ENCODE measurements around the gene BAIAP2L2.
"Not testable (repeated sequence)": the region's sequence is repeated elsewhere in the genome, so short reads cannot be mapped to it uniquely, and the experiment has no call there.

The BAIAP2L2 gene

DNA sequence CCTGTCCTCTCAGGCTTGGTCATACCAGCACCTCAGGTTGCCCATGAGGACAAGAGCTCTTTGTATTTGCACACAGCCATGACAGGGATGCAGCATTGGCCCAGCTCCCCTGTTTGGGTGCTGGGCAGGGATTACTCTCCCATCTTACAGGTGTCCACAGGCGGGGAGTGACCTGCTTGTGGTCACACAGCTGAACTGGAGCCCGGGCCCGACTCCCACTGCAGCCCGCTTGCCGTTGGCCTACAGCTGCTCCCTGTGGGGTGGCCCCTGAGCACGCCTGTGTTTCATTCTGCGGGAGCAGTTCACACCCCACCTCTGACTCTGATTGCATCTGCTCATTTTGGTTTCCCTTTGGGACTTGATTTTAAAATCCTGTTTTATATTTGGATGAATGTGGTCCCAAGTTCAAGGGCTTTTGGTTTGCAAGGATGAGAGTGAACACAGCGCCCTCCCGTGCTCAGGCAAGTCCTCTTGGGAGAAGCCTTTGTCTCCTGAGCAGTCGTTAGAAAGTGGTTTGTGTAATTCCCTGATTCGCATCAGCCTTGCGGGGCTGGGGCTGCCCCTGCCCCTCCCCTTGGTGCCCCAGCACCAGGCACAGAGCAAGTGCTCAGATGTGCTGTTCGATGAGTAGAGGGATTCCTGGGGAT is 44.0 kb downstream of the BAIAP2L2 start:
- no peak for DNase-seq

DNA sequence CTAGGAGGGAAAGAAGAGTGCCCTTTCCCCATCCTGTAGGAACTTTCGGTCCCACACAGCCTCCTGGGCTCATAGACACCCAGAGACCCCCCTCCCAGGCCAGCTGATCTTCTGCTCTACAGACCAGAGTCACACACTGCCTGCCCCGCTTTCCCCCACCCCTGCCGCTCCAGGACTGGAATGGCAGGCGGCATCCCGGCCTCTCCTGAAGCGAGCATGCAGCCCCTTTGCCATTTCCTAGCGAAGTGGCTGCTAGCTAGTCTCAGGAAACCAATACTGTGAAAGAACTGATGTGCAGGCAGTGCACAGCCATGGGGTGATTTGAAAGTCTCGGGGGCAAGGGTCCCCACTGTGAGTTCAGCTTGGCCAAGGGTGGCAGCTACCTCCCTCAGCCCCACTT is 44.9 kb downstream of the BAIAP2L2 start:
- DNase-seq = no peak

DNA sequence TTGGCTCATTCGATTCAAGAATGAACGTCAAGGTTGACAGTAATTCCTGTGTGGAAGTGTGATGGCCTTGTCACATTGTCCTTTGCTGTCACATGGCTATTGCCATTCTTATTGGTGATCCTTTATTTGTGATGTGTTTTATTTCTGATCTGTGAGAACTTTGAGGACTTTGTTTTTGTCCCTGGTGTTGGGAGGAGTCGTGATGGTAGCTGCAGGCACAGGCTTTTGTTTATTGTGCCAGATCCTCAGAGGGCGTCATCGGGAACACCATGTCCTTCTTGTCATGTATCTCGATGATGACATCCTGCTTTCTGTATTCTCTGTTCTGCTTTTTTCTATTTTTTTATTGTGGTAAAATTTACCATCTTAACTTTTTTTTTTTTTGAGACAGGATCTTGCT is 47.7 kb downstream of the BAIAP2L2 start:
- no peak for DNase-seq

DNA sequence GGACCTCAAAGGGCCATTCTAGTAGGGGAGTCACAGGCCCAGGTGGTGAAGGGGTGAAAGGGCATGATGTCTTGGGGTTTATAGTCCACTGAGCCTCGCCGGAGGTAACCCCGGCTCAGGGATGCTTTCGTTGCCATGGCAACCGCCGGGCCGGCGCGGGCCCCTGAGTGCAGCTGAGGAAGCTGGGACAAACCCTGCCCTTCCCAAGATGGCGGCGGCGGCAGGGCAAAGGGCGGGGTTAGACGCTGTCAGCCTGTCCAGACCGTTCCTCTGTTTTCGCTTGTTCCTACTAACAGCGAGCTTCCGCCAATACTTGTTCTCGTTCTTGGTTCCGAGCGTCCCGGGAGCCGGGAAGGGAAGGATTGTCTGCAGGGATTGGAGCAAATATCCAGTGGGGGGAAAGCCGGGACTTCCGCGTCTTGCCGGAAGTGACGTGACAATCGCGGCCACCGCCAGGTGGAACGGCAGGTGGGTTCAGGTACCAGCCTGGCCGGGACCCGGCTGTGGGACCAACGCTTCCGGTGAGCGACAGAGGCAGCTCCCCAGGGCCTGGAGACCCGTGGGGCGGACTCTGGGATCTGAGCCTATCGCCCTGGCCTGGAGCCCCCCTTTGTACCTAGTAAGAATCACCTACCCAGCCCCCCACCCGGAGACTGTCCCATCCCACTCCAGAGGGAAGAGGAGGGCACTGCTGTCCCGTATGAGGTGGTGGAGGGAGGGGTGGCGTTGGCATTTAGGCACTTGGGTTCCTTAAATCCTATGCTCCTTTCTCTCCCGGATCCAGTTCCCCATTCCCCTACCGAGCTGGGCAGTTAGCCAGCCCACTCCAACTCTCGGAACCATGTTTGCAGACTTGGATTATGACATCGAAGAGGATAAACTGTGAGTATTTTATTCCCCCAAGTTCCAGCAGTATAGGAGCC is 53.3 kb downstream of the BAIAP2L2 start, which contains the start of gene PICK1:
Gene PICK1, plus strand, starts transcription at position 436 of the 923 bp plus-strand sequence. Its CDS starts 406 bp downstream, at position 842.
- peak; percentile 66 for DNase-seq

DNA sequence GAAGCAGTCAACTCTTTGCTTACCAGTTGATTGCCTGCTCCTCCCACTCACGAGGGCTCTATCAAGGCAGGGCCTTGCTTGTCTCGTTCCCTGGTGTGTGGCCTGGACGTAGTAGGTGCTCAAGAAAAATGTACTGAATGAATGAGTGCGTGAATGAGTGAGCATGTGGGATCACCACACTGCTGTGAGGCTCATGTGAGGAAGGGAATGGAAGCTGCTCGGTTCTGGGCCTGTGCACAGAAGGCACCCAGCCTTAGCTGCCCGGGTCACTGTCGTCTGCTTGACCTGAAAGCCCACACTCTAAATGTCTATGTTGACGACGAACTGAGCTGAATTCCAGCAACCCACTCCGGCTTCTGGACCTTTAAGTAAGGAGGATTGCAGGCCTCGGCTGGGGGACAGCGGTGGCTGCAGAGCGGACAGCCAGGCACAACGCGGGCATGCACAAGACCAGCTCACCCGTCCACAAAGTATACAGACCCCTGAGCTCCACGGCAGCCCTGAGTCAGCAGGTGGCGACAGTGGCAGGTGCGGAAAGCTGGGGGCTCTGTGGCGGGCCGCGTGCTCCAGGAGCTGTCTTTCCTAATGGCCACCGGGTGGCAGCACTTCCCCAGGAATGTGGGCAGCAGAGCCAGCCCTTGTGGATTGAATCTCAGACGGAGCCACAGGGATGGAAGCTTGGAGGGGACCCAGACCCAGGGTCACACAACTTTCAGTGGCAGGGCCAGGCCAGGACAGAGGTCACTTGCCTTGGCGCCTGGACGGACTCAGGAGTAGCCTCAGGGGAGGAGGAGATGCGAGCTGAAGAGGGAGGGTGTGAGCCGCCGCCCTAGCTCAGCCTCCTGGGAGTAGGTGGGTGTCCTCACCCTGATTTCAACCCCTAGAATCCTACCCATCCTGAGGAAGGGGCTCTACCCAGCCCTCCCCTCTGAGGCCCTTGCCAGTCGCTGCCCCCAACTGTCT is 58.3 kb downstream of the BAIAP2L2 start:
- DNase-seq = peak; percentile 69

DNA sequence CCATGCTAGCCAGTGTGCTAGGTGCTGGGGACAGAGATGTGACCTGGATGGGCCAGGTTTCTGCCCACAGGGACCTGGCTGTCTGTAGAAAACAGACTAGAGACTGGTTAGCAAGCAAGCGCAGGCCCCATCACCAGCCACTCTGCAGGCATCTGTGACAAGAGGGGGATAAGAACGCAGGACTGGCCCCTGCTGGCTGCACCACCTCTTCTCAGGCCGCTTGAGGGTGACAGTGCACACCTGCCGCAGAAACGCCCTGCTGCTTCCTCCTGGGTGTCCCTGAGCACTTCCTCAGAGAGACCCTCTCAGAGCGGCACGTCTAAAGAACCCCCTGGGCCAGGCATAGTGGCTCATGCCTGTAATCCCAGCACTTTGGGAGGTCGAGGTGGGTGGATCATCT is 59.2 kb downstream of the BAIAP2L2 start:
- DNase-seq = no peak

DNA sequence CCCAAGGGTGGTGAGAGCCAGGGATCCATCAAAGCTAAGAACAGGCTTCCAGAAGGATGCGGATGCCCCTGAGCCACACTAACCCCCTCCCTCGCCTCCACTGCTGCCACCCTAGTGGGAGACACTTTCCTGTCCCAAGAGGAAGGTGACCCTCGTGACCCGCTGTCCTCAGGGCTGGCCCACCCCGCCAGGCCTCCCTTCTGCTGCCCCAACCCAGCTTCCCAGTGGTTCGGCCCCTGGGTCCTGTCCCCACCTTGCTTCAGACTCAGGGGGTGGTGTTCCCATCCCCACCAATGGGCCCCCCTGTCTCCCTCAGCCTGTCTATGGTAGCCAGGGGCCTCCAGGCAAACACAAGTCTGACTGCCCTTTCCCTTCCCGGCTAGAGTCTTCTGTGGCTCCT is 59.8 kb downstream of the BAIAP2L2 start:
- DNase-seq = no peak

DNA sequence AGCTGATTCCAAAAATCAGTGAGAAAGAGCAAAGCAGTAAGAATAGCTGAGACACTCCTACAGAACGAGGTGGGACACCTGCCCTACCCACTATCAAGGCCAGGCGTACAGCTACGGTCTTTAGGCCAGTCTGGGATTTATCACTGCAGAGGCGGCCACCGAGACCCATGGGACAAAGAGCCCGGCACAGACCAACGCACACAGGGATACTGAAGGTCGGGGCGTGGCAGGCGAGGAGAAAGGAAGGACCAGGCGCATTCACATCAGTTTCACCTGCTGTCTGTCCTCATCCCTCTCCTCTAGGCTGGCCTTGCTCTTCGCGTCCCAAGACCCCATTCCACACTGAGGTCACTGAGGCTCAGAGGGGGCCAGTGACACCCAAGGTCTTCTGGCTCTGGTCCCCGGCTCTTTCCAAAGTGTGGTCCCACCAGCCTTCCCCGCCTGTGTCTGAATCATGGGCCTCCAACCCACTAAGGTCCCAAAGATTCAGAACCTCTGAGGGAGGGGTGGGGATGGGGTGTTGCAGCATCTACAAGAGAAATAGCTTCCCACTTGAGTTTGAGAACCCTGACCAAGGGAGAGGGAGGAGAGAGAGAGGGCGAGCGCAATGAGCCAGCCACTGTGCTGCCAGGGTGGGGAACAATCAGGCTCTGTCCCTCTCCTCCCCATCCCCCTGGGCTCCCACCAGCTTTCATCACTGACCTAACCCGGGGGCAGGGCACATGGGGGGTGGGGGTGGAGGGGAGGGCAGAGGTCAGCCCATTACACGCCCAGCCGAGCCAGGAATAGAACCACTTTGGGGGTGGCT is 60.5 kb downstream of the BAIAP2L2 start:
- DNase-seq = no peak

DNA sequence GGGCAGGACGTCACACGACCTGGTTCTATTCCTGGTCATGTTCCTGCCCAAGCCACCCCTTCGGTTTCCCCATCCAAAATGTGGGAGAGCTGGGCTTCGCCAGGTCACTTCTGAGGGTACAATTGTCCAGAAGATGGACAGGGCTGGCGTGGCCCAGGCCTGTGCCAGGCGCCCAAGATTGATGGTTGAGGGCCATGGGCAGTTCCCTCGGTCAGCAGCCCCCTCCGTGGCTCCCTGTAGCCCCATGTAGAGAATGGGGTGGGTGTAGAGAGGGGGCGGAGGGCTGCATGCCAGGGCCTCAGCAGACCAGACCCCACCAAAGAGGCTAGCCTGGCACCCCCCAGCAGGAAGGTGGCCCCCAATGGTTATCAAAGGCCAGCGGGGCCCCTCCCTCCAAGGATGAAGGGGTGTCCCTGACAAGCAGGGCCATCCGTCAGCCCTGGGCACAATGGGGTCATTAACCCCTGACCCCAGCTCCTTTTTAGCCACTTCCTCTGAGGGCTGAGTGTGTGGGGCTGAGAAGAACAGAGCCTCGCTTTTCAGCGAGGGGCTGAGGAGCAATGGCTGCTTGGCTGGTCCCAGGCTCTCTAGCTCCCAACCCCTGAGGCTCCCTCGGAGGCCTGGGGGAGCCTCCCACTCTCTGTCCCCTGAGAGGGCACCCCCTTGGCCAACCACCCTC is 64.3 kb downstream of the BAIAP2L2 start:
- no peak for DNase-seq

DNA sequence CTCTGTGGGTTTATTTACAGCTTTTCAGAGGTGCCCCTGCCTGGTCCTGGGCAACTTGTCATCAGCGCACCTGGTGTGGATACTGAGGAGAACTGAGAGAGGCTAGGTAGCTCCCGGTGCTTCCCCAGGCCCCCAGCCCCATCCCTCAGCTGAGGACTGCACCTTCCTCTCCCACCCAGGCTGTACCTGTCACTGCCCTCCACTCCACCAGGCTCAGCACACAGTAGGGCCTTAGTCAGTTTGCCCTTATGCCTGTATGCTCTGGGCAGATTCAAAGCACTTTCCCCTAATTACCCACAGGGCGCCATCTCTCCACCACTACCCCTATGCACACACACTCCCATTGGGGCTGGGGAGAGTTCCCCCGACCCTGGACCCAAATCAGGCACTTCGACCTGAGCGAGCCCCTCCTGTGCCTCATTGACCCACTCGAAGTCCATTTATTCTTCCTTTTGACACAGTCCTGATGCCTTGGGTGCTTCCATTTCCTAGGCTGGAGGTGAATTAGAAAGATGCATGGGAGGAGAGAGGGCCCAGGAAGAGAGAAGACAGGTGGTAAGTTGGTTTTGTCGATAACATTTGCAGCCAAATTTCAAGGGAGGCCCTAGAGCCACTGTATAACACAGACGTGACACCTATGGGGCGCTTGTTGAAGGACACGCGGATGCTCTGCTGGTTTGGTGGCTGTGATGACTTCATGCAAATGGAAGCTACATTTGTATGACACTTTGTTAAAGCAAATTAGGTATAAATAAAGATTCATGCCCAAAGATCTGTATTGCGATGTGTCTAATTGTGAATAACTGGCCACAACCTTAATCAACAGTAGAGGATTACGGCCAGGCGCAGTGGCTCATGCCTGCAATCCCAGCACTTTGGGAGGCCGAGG is 67.1 kb downstream of the BAIAP2L2 start:
- DNase-seq = no peak

DNA sequence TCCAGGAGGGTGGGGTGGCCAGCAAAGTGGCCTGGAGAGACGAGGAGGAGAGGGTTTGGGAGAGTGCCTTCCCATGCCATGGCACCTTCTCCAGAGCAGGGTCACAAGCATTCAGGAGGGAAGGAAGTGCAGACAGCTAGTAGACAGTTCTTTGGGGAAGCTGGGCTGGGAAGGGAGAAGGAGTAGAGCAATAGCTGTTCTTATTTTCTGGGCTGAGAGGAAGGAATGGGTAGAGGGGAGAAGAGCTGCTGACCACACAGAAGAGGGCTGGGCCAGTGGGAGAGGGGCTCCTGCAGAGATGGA is 68.0 kb downstream of the BAIAP2L2 start:
- no peak for DNase-seq

DNA sequence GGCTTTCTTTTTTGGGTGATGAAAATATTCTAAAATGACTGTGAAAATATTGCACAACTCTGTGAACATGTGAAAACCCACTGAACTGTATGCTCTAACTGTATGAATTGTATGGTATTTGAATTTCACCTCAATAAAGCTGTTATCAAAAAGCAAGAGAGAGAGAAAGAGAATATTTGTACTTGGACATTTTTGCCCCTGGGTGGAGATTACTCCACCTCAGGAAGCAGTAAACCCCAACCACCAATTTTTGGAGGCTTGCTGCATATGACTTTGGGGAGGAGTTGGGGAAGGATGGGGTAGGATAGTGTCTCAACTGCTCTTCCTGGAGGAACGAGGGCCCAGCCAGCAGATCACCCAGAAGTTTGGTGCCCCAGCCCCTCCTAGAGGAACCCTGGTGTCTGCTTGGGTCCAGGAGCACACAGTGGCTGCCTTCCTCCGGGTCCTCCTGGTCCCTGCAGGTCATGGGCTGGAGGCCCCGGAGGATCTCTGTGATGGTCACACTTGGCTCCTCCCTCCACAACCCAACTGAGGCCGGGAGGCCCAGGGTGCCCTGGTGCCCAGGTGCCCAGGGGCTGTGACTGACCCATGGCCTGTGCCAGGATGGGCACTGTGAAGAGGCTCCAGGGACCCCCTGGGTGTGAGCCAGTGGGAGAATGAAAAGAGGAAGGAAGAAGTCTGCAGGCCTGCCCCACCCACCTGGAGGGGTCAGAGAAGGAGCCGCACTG is 68.6 kb downstream of the BAIAP2L2 start:
- no peak for DNase-seq

DNA sequence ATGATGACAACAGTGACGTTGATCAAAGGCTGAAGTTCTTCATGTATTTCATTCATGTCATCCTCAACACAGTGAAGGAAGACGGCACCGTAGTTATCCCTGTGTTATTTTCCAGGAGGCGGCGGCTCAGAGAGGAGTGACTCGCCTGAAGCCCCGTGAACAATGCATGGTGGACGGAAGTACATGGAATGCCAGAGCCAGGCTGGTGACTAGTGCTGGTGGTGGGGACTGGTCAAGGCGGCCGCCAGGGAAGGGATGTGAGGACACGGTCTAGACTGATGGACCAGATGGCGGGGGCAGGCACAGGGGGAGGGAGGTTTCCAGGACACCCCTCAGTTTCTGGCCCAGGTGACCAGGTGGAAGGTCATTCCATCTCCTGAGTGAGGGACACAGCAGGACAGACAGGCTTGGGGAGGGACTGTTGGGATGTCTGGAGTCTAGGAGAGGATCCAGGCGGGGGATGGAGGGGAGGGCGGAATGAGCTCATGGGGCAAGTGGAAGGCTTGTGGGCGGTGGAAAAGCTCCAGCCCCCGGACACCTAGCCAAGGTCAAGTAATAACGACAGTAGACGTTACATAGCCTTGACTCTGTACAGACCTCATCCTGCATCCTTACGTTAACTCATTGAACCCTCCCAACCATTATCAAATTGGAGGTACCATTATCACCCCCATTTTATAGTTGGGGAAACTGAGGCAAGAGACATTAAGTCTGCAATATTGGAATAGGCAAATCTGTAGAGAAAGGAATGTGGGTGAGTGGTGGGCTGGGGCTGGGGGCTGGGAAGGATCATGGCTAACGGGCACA is 69.3 kb downstream of the BAIAP2L2 start:
- DNase-seq = no peak

DNA sequence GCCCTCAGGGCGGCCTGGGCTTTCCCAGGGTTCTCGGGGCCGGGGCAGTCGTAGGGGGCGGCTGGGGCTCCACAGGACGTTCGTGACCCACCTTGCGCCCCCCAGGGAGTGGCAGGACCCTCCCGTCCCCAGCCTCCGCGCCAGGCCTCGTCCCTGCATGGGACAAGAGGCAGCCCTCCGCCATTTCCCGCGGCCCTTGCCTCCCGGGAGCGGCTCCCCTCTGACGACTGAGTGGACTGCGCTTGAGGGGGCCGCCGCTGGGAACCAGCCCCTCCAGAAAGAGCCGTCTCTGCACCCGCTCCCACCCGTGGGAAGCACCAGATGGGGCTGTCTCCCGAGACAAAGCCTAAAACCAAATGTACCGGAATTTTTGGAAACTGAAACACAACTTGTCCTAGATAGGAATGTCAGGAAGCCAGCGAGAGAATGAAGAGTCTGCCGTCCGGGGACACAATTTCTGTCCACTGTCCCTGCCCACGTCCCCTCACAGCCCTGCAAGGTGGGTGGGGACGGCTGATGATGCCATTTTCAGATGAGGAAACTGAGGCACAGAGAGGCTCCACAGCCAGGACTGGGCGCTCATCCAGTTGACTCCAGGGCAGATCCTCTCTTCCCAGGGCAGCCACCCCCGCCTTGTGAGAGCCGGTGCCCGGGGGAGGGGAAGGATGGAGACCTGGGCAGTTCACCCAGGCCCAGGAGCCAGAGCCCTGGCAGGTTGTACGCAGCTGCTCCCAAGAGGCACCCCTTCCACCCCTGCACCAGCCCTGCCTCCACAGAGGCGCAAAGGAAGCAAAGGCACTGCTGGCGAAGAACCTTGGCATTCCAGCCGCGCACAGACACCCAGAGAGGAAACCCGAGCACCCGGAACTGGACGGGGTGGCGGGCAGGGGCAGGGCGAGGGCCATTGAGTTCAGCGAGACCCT is 71.3 kb downstream of the BAIAP2L2 start:
- no peak for DNase-seq

DNA sequence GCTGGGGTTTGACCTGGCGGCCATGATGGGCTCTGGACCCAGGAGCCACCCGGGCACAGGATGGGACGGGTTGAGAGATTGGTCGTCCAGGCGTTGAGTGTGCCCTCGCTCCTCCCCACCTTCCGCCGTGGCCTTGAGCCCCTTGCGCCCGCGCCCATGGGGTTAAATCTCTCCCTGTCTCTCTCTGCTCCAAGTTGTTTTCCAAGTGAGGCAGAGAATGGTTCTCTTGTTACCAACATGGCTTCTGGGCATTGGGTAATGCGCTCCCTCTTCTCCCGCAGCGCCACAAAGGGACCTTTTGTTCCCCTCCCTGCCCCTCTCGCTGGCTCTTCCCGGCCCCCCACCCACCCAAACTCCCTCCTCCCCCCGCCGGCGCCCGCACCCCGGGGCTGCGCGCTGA is 72.1 kb downstream of the BAIAP2L2 start:
- no peak for DNase-seq

DNA sequence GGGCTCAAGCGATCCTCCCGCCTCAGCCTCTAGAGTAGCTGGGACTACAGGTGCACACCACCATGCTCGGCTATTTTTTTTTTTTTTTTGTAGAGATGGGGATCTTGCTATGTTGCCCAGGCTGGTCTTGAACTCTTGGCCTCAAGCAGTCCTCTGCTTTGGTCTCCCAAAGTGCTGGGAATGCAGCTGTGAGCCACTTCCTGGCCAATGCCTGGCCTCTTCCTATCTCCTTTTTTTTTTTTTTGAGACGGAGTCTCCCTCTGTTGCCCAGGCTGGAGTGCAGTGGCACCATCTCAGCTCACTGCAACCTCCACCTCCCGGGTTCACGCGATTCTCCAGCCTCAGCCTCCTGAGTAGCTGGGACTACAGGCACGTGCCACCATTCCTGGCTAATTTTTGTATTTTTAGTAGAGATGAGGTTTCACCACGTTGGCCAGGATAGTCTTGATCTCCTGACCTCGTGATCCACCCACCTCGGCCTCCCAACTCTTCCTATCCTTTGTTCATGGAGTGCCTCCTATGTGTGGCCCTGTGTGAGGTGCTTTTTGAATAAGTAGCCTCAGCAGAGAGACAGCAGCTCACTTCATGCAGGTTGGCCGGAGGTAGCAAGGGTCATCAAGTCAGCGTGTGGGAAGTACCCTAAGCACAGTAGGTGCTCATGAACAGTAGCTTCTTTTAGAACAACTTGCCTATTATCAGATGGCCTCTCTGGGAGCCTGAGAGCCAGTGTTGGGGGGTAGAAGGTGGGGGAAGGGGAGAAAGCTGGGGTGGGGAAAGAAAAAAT is 72.9 kb downstream of the BAIAP2L2 start:
- not testable (repeated sequence) for DNase-seq

Measured in activated CD4-positive, alpha-beta T cell treated with anti-CD3 and anti-CD28 coated beads for 1 hour (primary cell).